Measurements from ENCODE around the gene SLC25A11.

SLC25A11 gene

DNA sequence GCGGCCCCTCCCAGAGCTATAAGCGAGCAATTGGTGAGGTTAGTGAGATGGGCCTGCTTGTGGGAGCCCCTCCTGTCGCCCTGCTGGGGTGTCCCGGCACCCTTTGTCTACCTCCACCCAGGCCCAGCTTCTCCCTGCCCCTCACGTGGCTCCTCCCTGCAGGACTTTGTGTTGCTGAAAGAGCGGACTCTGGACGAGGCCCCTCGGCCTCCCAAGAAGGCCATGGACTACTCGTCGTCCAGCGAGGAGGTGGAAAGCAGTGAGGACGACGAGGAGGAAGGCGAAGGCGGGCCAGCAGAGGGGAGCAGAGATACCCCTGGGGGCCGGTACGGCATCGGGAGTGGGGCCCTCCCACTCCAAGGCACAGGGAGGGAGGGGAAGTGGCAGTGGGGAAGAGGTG lies 46.6 kb downstream of the SLC25A11 start:
- DNase-seq = no peak

DNA sequence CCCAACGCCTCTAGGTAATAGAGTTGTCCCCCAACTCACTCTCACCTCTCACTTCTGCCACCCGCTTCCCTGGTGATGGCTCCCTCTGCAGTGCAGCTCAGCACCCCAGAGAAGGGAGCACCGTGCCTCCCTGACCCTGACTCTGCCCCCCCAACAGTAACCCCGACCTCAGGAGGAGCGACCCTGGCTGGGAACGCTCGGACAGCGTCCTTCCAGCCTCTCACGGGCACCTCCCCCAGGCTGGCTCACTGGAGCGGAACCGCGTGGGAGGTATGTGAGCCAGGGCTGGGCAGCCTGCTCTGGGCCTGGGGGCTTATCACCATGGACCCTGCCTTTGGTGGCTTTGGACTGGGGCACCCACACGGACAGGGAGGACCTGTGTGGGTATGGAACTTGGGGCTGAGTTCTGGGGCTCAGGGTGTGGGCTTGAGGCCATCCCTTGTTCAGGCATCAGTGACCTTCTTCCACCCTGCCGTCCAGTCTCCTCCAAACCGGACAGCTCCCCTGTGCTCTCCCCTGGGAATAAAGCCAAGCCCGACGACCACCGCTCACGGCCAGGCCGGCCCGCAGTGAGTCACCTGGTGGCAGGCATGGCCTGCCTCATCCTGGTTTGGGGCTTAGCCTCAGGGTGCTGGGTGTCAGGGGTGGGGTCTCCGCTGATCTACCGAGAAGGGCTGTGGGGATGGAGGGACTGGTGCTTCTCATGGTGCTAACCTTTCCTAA lies 47.2 kb downstream of the SLC25A11 start:
- DNase-seq = no peak

DNA sequence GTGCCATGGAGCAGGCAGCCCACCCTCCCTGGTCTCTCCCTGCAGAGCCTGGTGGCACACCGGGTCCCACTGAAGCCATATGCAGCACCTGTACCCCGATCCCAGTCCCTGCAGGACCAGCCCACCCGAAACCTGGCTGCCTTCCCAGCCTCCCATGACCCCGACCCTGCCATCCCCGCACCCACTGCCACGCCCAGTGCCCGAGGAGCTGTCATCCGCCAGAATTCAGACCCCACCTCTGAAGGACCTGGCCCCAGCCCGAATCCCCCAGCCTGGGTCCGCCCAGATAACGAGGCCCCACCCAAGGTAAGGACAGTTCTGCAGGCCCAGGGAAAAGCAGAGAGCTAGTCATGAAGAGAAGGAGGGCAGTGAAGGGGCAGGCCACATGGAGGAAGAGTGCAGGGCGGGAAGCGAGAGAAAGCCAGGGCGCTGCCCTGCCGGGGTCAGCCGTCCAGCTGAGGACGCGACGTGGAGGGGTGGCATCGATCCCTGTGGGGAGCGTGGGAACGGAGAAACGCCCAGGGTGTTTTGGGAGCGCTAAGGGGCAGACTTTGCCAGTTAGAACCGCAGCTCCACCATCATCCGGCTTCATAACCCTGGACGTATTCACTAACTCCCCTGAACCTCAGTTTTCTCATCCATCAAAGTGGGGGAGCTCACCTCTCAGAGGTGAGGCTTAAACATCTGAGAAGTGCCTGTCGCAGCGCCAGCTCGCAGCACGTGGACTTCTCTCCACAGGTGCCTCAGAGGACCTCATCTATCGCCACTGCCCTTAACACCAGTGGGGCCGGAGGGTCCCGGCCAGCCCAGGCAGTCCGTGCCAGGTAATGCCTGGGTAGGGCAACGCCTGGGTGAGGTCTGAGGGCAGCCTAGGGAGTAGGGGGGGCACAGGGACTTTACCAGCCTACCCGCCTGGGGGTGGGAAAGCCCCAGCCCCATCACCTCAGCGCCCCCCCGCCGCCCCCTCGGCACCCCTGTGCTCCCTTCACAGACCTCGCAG lies 48.1 kb downstream of the SLC25A11 start:
- no peak for DNase-seq

DNA sequence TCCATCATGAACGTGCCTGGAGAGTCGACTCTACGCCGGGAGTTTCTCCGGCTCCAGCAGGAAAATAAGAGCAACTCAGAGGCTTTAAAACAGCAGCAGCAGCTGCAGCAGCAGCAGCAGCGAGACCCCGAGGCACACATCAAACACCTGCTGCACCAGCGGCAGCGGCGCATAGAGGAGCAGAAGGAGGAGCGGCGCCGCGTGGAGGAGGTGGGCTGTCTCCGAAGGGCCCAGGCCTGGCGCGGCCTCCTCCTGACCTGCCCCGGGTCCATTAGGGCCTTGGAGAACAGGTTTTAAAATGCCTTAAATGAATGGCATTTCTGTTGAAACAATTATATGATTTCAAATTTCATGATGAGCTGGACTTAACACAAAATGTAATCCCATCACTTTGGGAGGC lies 52.3 kb downstream of the SLC25A11 start:
- no peak for DNase-seq

Data from activated naive CD4-positive, alpha-beta T cell treated with Interleukin-2 at 50 U/mL for 16 hours (primary cell).